ENCODE data around the gene PLAGL1. TPM values are rescaled to one million over a fixed set of nuclear protein-coding genes. Genes with fewer than 3 reads are reported as not detected.

Gene PLAGL1
- total and polyA plus RNA-seq, 2 of the 13 experiments (the other 11 are each of a cell fraction or from before 2014, with no cell fraction given): 0.60 to 2.3 TPM

- TF ChIP-seq ZNF720 (CRISPR knock-in tag; IDR thresholded peaks at IDR 0.05) (no peak), ZBTB8A (CRISPR knock-in tag; IDR thresholded peaks at IDR 0.05; ENCODE audit: borderline replicate concordance, low read depth) (no peak), ARID5B (CRISPR knock-in tag; IDR thresholded peaks at IDR 0.05) (0 out of 2 replicates have a peak, but pooled peaks have one; percentile 28), ZNF546 (CRISPR knock-in tag; conservative IDR thresholded peaks at IDR 0.05) (no peak), ZNF260 (CRISPR knock-in tag; IDR thresholded peaks at IDR 0.05; ENCODE audit: borderline replicate concordance, low read depth) (no peak), ASH2L (IDR thresholded peaks at IDR 0.05; ENCODE audit: insufficient read length, low read depth, low read length) (peak; percentile 50), TP53 (CRISPR knock-in tag; conservative IDR thresholded peaks at IDR 0.05) (no peak), SNRNP70 (IDR thresholded peaks at IDR 0.05; ENCODE audit: low read depth, low read length) (no peak), ZNF24 (IDR thresholded peaks at IDR 0.05) (peak; percentile 68; the same call in 1 of the 2 replicates), NBN (conservative IDR thresholded peaks at IDR 0.05) (no peak), ZBTB39 (CRISPR knock-in tag; IDR thresholded peaks at IDR 0.05) (no peak), PAXIP1 (CRISPR knock-in tag; conservative IDR thresholded peaks at IDR 0.05) (0 out of 2 replicates have a peak, but pooled peaks have one; percentile 33), SALL1 (CRISPR knock-in tag; IDR thresholded peaks at IDR 0.05) (peak; percentile 53), RFX1 (IDR thresholded peaks at IDR 0.05) (no peak), GATAD2A (CRISPR knock-in tag; IDR thresholded peaks at IDR 0.05) (0 out of 2 replicates have a peak, but pooled peaks have one; percentile 27), HNF4A (CRISPR knock-in tag; IDR thresholded peaks at IDR 0.05) (0 out of 2 replicates have a peak, but pooled peaks have one; percentile 16), ETV5 (CRISPR knock-in tag; IDR thresholded peaks at IDR 0.05; ENCODE audit: borderline replicate concordance) (peak; percentile 25; the same call in 1 of the 2 replicates), ZFX (CRISPR knock-in tag; IDR thresholded peaks at IDR 0.05; ENCODE audit: low read depth) (peak; percentile 59; the same call in 1 of the 2 replicates), HDAC1 (CRISPR knock-in tag; IDR thresholded peaks at IDR 0.05) (peak; percentile 39; the same call in 1 of the 2 replicates), GABPA (IDR thresholded peaks at IDR 0.05; ENCODE audit: low read depth, low read length) (no peak), GABPA (CRISPR knock-in tag; IDR thresholded peaks at IDR 0.05; ENCODE audit: low read depth) (no peak)
Observed at GRCh38 chr6:143973097-143973966, 34.7 kb downstream of the PLAGL1 start (continued).
